Spleen (tissue), 7 donors: ENCODE results near the gene RTN3.

Experiments
- POLR2A ChIP-seq, 3 donors: fragments of 450-650 bp; IDR thresholded peaks; one replicate each; pipeline ENCODE4 v1.5.1; 2017; ENCODE audit warnings: antibody characterized with exemption in 3 of 3, mild to moderate bottlenecking in 1 of 3
- POLR2AphosphoS5 ChIP-seq, 3 donors: sonication (generic); formaldehyde crosslinking; IDR thresholded peaks; one replicate each; pipeline ENCODE4 v1.5.1; 2017; ENCODE audit warnings: antibody characterized with exemption in 3 of 3
- TF ChIP-seq, protein P1 (sequence below), 11 experiments: fragments of 200-600 bp in 7 of 11; fragments of 450-650 bp in 4 of 11; sonication (generic) in 4 of 11; IDR thresholded peaks in 8 of 11; conservative IDR thresholded peaks in 3 of 11; 1 replicate in 7 of 11; 2 replicates in 4 of 11; pipeline versions ENCODE4 v1.4.0 to v1.8.0; 2016 to 2021; ENCODE audit warnings: antibody characterized with exemption in 11 of 11, inconsistent platforms in 4 of 11, mild to moderate bottlenecking in 1 of 11
- donor health status: DM: no; HTN: no; CAD: no; lungs with moderate emphysema.
- donor health status: DM: no; HTN: no; CAD: no.
- donor health status: DM: no; HTN: no; CAD: no.

DNA sequence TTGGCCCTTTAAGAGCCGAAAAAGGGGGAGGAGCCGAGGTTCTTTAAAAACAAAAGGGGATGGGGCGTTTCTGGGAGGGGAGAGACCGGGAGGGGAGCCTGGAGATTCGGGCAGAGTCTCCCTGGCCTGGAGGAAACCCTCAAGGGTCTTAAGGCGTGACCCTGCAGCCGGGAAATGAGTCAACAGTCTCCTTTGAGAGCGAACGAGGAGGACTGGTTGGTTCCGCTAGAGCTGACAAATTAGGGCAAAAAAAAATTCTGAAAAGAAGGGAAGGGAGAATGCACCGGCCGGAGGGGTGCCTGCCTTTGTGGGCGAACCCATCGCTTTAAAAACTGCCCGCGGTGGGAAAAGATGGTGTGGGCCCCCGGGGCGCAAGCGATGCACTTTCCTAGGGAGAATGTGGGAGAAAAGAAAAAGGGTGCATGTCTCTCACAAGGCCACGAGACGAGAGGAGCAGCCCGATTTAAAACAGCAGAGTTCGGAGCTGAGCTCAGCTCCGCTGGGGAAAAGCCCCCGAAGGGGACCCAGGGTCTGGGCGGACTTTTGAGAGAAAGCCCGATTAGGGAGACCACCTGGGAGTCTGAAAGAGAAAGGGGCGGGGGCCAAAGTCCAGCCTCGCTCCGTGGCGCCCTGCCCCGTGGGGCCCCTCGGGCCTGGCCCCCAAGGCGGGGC lies 86.4 kb downstream of the RTN3 start:
- no peak for TF ChIP-seq POLR2A (IDR thresholded peaks at IDR 0.05)
- TF ChIP-seq POLR2AphosphoS5 (IDR thresholded peaks at IDR 0.05), result peak in 2 of 3 donors; percentile 25 to 47
- TF ChIP-seq, protein P1, sequence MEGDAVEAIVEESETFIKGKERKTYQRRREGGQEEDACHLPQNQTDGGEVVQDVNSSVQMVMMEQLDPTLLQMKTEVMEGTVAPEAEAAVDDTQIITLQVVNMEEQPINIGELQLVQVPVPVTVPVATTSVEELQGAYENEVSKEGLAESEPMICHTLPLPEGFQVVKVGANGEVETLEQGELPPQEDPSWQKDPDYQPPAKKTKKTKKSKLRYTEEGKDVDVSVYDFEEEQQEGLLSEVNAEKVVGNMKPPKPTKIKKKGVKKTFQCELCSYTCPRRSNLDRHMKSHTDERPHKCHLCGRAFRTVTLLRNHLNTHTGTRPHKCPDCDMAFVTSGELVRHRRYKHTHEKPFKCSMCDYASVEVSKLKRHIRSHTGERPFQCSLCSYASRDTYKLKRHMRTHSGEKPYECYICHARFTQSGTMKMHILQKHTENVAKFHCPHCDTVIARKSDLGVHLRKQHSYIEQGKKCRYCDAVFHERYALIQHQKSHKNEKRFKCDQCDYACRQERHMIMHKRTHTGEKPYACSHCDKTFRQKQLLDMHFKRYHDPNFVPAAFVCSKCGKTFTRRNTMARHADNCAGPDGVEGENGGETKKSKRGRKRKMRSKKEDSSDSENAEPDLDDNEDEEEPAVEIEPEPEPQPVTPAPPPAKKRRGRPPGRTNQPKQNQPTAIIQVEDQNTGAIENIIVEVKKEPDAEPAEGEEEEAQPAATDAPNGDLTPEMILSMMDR (IDR thresholded peaks at IDR 0.05 in 8 of 11, conservative IDR thresholded peaks at IDR 0.05 in 3 of 11), result no peak
